Astrocyte of the cerebellum (primary cell): Measurements from ENCODE around the gene PAFAH1B2.

Experiments
- DNase-seq: peaks from one replicate; pipeline ENCODE4 v3.0.0-alpha.2; 2011; ENCODE audit warnings: low read depth
- H3K4me3 ChIP-seq: 2 replicates; pipeline ENCODE4 v1.5.1; 2011; ENCODE audit warnings: mild to moderate bottlenecking, low read depth, low read length, moderate library complexity
- CTCF ChIP-seq: IDR thresholded peaks from 2 replicates; pipeline ENCODE4 v1.5.1; 2012; ENCODE audit warnings: low read length, low read depth, moderate library complexity, mild to moderate bottlenecking; ENCODE audit errors: missing control alignments
- in situ Hi-C: cut with HindIII; loops from 2 replicates; pipeline ENCODE4 v1.10.0; 2017; ENCODE audit warnings: low sequenced_read_pairs

PAFAH1B2 gene

GRCh38 chr11:117178210-117179034 lies 34.3 kb downstream of the PAFAH1B2 start, which contains the start of gene SIDT2:
TSS of gene SIDT2 (plus strand) at chr11:117178743. CDS start at chr11:117179264, 521 bp downstream.
- DNase-seq = peak; percentile 87
- no peak for TF ChIP-seq CTCF
- H3K4me3 ChIP-seq = peak within 1 kb of the TSS; percentile 78
- in situ Hi-C loops = no loop called here

- in situ Hi-C loops = no loop called here
- H3K4me3 ChIP-seq = peak overlapping the region; percentile 78
- no peak for TF ChIP-seq CTCF
- peak; percentile 64 for DNase-seq
These were observed 35.2 kb downstream of the PAFAH1B2 start for GRCh38 chr11:117179048-117179999.

- peak overlapping the region; percentile 78 for H3K4me3 ChIP-seq
- DNase-seq = peak; percentile 26
- no peak for TF ChIP-seq CTCF
- in situ Hi-C loops = no loop called here
These were observed 35.9 kb downstream of the PAFAH1B2 start for GRCh38 chr11:117180020-117180419.

- peak; percentile 36 for DNase-seq
- no peak overlapping the region for H3K4me3 ChIP-seq
- TF ChIP-seq CTCF = peak; percentile 50
- in situ Hi-C loops = no loop called here
These were observed 36.8 kb downstream of the PAFAH1B2 start for GRCh38 chr11:117180661-117181585.

GRCh38 chr11:117181586-117182550 lies 37.8 kb downstream of the PAFAH1B2 start:
- no peak overlapping the region for H3K4me3 ChIP-seq
- in situ Hi-C loops = no loop called here
- no peak for DNase-seq
- TF ChIP-seq CTCF = no peak
